ENCODE results near the gene SBF1. TPM values are rescaled to one million over a fixed set of nuclear protein-coding genes. Genes with fewer than 3 reads are reported as not detected.

Gene SBF1
- polyA plus RNA-seq, 1 of the 3 experiments (the other 2 are of a cell fraction): 29.1 TPM

DNA sequence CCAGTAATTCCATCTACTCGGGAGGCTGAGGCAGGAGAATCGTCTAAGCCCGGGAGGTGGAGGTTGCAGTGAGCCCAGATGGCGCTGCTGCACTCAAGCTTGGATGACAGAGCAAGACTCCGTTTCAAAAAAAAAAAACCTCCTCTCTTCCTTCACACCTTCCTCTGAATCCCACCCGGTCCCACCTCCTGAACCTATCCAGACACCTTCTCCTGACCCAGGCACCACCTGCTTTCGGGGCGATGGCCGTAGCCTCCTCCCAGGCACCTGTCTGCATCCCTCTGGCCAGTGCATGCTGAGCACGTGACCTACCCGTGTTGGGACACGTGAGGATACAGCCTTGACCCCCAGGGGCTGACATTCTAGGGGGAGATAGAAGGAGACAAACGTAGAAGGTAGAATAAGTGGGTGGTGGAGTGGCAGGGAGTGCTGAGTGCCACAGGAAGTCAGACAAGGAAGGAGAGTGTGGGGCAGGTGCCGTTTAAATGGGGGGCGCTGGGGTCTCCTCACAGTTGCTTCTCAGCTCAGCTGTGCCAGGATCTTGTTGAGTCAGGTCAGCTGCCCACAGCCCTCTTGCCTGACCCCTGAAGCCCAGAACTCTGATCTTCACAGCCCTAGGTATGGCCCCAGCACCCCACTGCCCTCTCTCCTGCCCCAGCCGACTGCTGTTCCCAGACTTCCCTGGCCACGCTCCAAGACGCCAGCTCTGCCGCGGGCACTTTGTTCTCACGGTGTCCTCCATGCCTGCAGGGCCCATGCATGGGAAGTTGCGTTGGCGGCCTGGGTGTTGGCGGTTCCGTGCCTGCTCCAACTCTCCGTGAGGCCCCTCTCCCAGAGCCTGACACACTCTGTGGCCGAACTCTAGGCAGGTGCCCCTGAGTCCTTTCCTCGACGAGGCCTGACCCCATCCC, 10.6 kb upstream of the SBF1 start:
- Histone ChIP-seq H3K9ac (no peak overlapping the region), H3K9me3 (no peaks in the 10 kb centered on the region), H3K9me2 (no peaks in the 10 kb centered on the region), H4K20me1 (ENCODE audit: insufficient read depth) (no peaks in the 10 kb centered on the region), H3K36me3 (replicated peaks in 1 of 2; ENCODE audit: control insufficient read depth in 1 of 2, insufficient read depth in 2 of 2, low read length in 1 of 2) (no peaks in the 10 kb centered on the region), H3K4me3 (ENCODE audit: low read depth in 2 of 2, low read length in 1 of 2) (no peak overlapping the region), H3K4me1 (ENCODE audit: control insufficient read depth in 1 of 2, insufficient read depth in 2 of 2, low read depth in 1 of 2, low read length in 1 of 2) (peaks cover 0 to 2% of the 10 kb centered on the region in 2 experiments; a peak in 1 of 4 replicates), H3F3A (replicated peaks; ENCODE audit: insufficient read depth) (no peaks in the 10 kb centered on the region), H3K27me3 (ENCODE audit: insufficient read depth) (peaks cover 6% of the 10 kb centered on the region; the same call in 1 of the 2 replicates), H2AFZ (ENCODE audit: low read depth) (no peak overlapping the region), H3K79me2 (ENCODE audit: insufficient read depth) (no peaks in the 10 kb centered on the region), H3K27ac (ENCODE audit: low read depth in 2 of 2, low read length in 1 of 2) (no peak overlapping the region), H3K4me2 (no peak overlapping the region)
- DNase-seq: no peak
- 74% methylated on average over 18 of the region's 29 CpGs for WGBS (ENCODE audit: low lambda C conversion rate)
- CTCF ChIA-PET: interaction anchor here (3.2 kb wide), 1 partner anchor 13 kb away, joined by 12 read pairs; no protein-coding TSS in a partner anchor
- TF ChIP-seq ELF1 (IDR thresholded peaks at IDR 0.05): no peak
- TF ChIP-seq, protein P1, sequence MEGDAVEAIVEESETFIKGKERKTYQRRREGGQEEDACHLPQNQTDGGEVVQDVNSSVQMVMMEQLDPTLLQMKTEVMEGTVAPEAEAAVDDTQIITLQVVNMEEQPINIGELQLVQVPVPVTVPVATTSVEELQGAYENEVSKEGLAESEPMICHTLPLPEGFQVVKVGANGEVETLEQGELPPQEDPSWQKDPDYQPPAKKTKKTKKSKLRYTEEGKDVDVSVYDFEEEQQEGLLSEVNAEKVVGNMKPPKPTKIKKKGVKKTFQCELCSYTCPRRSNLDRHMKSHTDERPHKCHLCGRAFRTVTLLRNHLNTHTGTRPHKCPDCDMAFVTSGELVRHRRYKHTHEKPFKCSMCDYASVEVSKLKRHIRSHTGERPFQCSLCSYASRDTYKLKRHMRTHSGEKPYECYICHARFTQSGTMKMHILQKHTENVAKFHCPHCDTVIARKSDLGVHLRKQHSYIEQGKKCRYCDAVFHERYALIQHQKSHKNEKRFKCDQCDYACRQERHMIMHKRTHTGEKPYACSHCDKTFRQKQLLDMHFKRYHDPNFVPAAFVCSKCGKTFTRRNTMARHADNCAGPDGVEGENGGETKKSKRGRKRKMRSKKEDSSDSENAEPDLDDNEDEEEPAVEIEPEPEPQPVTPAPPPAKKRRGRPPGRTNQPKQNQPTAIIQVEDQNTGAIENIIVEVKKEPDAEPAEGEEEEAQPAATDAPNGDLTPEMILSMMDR (IDR thresholded peaks at IDR 0.05): no peak
- TF ChIP-seq RFX5 (IDR thresholded peaks at IDR 0.05; ENCODE audit: low read length): no peak
- TF ChIP-seq GATA2 (CRISPR knock-in tag; IDR thresholded peaks at IDR 0.05): no peak
- POLR2A ChIA-PET: no interaction called here

DNA sequence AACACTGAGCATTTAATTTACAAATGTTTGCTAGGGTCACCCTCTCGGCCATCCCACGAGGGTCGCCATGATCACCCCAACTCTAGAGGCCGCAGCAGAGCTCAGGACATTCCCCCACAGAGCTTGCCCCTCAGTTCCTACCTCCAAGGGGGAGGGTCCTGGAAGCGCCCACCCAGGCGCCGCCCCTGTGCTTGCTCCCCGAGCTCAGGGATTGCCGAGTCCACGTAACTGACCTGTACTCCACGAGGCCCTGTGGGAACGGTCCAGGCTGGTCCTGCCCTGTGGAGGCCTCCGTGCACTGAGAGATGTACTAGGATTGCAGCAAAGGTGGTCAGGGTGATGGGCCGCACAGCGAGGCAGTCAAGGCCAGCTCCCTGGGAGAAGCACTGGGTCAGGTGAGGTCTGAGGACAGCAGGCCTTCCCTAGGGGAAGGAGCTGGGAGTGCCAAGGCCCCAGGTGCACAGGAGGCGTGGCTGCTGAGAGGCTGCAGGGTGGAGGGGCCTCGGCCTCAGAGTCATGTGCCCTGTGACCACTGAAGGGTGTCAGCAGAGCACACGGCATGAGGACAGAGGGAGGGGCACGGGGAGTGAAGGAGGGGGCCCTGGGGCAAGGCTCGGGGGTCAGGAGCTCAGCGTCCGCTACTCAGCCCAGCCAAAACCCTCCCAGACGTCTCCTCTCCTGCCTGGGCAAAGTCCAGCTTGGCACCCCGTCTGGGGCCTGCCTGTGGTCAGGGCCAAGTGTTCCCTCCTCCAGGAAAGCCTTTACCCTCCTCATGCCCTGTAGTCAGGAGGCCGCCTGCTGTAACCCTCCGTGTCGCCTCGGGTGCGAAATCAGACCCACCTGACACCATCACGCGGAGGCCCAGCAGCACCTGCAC, 9.4 kb upstream of the SBF1 start:
- 87% methylated on average over 18 of the region's 31 CpGs for WGBS (ENCODE audit: low lambda C conversion rate)
- H3K9me3 ChIP-seq: no peaks in the 10 kb centered on the region
- H3K27me3 ChIP-seq (ENCODE audit: insufficient read depth): peaks cover 10% of the 10 kb centered on the region; the same call in 1 of the 2 replicates
- H4K20me1 ChIP-seq (ENCODE audit: insufficient read depth): no peaks in the 10 kb centered on the region
- ChIA-PET POLR2A (no interaction called here), CTCF (interaction anchor here (3.2 kb wide), 1 partner anchor 14 kb away, joined by 12 read pairs; no protein-coding TSS in a partner anchor)
- no peak overlapping the region for H3K4me3 ChIP-seq (ENCODE audit: low read depth in 2 of 2, low read length in 1 of 2)
- H3K36me3 ChIP-seq (replicated peaks in 1 of 2; ENCODE audit: control insufficient read depth in 1 of 2, insufficient read depth in 2 of 2, low read length in 1 of 2): no peaks in the 10 kb centered on the region
- peaks cover 0 to 2% of the 10 kb centered on the region in 2 experiments; a peak in 1 of 4 replicates for H3K4me1 ChIP-seq (ENCODE audit: control insufficient read depth in 1 of 2, insufficient read depth in 2 of 2, low read depth in 1 of 2, low read length in 1 of 2)
- no peak overlapping the region for H3K4me2 ChIP-seq
- no peaks in the 10 kb centered on the region for H3K9me2 ChIP-seq
- no peak overlapping the region for H3K9ac ChIP-seq
- H3K79me2 ChIP-seq (ENCODE audit: insufficient read depth): no peaks in the 10 kb centered on the region
- H2AFZ ChIP-seq (ENCODE audit: low read depth): no peak overlapping the region
- no peak overlapping the region for H3K27ac ChIP-seq (ENCODE audit: low read depth in 2 of 2, low read length in 1 of 2)
- no peak for DNase-seq
- H3F3A ChIP-seq (replicated peaks; ENCODE audit: insufficient read depth): no peaks in the 10 kb centered on the region
- TF ChIP-seq SMC3 (IDR thresholded peaks at IDR 0.05; ENCODE audit: low read depth, low read length) (no peak), JUND (IDR thresholded peaks at IDR 0.05) (no peak), RXRA (IDR thresholded peaks at IDR 0.05; ENCODE audit: borderline replicate concordance, low read depth) (no peak), NRF1 (IDR thresholded peaks at IDR 0.05; ENCODE audit: low read depth, low read length) (no peak), MEF2A (IDR thresholded peaks at IDR 0.05; ENCODE audit: borderline replicate concordance, low read depth) (no peak), TEAD4 (IDR thresholded peaks at IDR 0.05; ENCODE audit: borderline replicate concordance, insufficient read depth) (no peak), CHD2 (IDR thresholded peaks at IDR 0.05; ENCODE audit: low read length, partially characterized antibody) (no peak), TCF12 (IDR thresholded peaks at IDR 0.05) (no peak)
- TF ChIP-seq, protein P1 (IDR thresholded peaks at IDR 0.05): no peak
- TF ChIP-seq, protein P2, sequence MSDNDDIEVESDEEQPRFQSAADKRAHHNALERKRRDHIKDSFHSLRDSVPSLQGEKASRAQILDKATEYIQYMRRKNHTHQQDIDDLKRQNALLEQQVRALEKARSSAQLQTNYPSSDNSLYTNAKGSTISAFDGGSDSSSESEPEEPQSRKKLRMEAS (IDR thresholded peaks at IDR 0.05; ENCODE audit: low read depth): no peak
- TF ChIP-seq, protein P3, sequence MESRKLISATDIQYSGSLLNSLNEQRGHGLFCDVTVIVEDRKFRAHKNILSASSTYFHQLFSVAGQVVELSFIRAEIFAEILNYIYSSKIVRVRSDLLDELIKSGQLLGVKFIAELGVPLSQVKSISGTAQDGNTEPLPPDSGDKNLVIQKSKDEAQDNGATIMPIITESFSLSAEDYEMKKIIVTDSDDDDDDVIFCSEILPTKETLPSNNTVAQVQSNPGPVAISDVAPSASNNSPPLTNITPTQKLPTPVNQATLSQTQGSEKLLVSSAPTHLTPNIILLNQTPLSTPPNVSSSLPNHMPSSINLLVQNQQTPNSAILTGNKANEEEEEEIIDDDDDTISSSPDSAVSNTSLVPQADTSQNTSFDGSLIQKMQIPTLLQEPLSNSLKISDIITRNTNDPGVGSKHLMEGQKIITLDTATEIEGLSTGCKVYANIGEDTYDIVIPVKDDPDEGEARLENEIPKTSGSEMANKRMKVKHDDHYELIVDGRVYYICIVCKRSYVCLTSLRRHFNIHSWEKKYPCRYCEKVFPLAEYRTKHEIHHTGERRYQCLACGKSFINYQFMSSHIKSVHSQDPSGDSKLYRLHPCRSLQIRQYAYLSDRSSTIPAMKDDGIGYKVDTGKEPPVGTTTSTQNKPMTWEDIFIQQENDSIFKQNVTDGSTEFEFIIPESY (IDR thresholded peaks at IDR 0.05; ENCODE audit: borderline replicate concordance, low read depth): no peak
- TF ChIP-seq, protein P4, sequence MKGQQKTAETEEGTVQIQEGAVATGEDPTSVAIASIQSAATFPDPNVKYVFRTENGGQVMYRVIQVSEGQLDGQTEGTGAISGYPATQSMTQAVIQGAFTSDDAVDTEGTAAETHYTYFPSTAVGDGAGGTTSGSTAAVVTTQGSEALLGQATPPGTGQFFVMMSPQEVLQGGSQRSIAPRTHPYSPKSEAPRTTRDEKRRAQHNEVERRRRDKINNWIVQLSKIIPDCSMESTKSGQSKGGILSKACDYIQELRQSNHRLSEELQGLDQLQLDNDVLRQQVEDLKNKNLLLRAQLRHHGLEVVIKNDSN (IDR thresholded peaks at IDR 0.05; ENCODE audit: borderline replicate concordance, low read depth): no peak
- TF ChIP-seq, protein P5, sequence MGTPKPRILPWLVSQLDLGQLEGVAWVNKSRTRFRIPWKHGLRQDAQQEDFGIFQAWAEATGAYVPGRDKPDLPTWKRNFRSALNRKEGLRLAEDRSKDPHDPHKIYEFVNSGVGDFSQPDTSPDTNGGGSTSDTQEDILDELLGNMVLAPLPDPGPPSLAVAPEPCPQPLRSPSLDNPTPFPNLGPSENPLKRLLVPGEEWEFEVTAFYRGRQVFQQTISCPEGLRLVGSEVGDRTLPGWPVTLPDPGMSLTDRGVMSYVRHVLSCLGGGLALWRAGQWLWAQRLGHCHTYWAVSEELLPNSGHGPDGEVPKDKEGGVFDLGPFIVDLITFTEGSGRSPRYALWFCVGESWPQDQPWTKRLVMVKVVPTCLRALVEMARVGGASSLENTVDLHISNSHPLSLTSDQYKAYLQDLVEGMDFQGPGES (IDR thresholded peaks at IDR 0.05; ENCODE audit: low read depth, low read length): no peak

Data from SK-N-SH (cell line).